ENCODE data around the gene HBM.
"Not testable (repeated sequence)": the region's sequence is repeated elsewhere in the genome, so short reads cannot be mapped to it uniquely, and the experiment has no call there.

HBM gene

DNA sequence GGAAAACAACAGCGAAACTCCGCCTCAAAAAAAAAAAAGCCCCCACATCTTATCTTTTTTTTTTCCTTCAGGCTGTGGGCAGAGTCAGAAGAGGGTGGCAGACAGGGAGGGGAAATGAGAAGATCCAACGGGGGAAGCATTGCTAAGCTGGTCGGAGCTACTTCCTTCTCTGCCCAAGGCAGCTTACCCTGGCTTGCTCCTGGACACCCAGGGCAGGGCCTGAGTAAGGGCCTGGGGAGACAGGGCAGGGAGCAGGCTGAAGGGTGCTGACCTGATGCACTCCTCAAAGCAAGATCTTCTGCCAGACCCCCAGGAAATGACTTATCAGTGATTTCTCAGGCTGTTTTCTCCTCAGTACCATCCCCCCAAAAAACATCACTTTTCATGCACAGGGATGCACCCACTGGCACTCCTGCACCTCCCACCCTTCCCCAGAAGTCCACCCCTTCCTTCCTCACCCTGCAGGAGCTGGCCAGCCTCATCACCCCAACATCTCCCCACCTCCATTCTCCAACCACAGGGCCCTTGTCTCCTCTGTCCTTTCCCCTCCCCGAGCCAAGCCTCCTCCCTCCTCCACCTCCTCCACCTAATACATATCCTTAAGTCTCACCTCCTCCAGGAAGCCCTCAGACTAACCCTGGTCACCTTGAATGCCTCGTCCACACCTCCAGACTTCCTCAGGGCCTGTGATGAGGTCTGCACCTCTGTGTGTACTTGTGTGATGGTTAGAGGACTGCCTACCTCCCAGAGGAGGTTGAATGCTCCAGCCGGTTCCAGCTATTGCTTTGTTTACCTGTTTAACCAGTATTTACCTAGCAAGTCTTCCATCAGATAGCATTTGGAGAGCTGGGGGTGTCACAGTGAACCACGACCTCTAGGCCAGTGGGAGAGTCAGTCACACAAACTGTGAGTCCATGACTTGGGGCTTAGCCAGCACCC, 9.5 kb downstream of the HBM start:
- H3K79me2 ChIP-seq (ENCODE audit: low read length) = no peaks in the 10 kb centered on the region
- H3K4me3 ChIP-seq (ENCODE audit: low read length) = no peak overlapping the region
- no peak overlapping the region for H3K4me2 ChIP-seq (ENCODE audit: low read length)
- H4K20me1 ChIP-seq (ENCODE audit: insufficient read depth, low read length) = no peaks in the 10 kb centered on the region
- no peaks in the 10 kb centered on the region for H3K36me3 ChIP-seq (replicated peaks; ENCODE audit: low read depth, low read length)
- H3K9ac ChIP-seq (ENCODE audit: low read length) = no peak overlapping the region
- no peaks in the 10 kb centered on the region for H3K4me1 ChIP-seq (ENCODE audit: low read length)
- H2AFZ ChIP-seq (ENCODE audit: low read depth, low read length) = no peak overlapping the region
- no peak overlapping the region for H3K27ac ChIP-seq (ENCODE audit: low read length)
- H3K9me3 ChIP-seq (ENCODE audit: insufficient read depth, low read length) = no peaks in the 10 kb centered on the region
- H3K27me3 ChIP-seq (ENCODE audit: low read depth, low read length) = no peaks in the 10 kb centered on the region
- TF ChIP-seq EZH2phosphoT487 (IDR thresholded peaks at IDR 0.05; ENCODE audit: low read depth) = no peak
- TF ChIP-seq, protein P1, sequence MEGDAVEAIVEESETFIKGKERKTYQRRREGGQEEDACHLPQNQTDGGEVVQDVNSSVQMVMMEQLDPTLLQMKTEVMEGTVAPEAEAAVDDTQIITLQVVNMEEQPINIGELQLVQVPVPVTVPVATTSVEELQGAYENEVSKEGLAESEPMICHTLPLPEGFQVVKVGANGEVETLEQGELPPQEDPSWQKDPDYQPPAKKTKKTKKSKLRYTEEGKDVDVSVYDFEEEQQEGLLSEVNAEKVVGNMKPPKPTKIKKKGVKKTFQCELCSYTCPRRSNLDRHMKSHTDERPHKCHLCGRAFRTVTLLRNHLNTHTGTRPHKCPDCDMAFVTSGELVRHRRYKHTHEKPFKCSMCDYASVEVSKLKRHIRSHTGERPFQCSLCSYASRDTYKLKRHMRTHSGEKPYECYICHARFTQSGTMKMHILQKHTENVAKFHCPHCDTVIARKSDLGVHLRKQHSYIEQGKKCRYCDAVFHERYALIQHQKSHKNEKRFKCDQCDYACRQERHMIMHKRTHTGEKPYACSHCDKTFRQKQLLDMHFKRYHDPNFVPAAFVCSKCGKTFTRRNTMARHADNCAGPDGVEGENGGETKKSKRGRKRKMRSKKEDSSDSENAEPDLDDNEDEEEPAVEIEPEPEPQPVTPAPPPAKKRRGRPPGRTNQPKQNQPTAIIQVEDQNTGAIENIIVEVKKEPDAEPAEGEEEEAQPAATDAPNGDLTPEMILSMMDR (IDR thresholded peaks at IDR 0.05; ENCODE audit: low read depth, low read length) = no peak

DNA sequence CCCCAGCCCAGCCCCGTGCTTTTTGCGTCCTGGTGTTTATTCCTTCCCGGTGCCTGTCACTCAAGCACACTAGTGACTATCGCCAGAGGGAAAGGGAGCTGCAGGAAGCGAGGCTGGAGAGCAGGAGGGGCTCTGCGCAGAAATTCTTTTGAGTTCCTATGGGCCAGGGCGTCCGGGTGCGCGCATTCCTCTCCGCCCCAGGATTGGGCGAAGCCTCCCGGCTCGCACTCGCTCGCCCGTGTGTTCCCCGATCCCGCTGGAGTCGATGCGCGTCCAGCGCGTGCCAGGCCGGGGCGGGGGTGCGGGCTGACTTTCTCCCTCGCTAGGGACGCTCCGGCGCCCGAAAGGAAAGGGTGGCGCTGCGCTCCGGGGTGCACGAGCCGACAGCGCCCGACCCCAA, 10.2 kb downstream of the HBM start:
- H3K9me3 ChIP-seq (ENCODE audit: insufficient read depth, low read length); H3K27me3 ChIP-seq (ENCODE audit: low read depth, low read length); H3K79me2 ChIP-seq (ENCODE audit: low read length); H2AFZ ChIP-seq (ENCODE audit: low read depth, low read length); H3K9ac ChIP-seq (ENCODE audit: low read length); H3K36me3 ChIP-seq (replicated peaks; ENCODE audit: low read depth, low read length); H3K4me2 ChIP-seq (ENCODE audit: low read length); H3K4me1 ChIP-seq (ENCODE audit: low read length); H4K20me1 ChIP-seq (ENCODE audit: insufficient read depth, low read length); H3K4me3 ChIP-seq (ENCODE audit: low read length); H3K27ac ChIP-seq (ENCODE audit: low read length): not testable (repeated sequence)

DNA sequence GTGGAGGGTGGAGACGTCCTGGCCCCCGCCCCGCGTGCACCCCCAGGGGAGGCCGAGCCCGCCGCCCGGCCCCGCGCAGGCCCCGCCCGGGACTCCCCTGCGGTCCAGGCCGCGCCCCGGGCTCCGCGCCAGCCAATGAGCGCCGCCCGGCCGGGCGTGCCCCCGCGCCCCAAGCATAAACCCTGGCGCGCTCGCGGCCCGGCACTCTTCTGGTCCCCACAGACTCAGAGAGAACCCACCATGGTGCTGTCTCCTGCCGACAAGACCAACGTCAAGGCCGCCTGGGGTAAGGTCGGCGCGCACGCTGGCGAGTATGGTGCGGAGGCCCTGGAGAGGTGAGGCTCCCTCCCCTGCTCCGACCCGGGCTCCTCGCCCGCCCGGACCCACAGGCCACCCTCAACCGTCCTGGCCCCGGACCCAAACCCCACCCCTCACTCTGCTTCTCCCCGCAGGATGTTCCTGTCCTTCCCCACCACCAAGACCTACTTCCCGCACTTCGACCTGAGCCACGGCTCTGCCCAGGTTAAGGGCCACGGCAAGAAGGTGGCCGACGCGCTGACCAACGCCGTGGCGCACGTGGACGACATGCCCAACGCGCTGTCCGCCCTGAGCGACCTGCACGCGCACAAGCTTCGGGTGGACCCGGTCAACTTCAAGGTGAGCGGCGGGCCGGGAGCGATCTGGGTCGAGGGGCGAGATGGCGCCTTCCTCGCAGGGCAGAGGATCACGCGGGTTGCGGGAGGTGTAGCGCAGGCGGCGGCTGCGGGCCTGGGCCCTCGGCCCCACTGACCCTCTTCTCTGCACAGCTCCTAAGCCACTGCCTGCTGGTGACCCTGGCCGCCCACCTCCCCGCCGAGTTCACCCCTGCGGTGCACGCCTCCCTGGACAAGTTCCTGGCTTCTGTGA, 11.0 kb downstream of the HBM start, which contains the start of gene HBA1:
TSS of gene HBA1 (plus strand) at position 204 of the 906 bp plus-strand sequence. CDS start at position 241, 37 bp downstream.
- H3K36me3 ChIP-seq (replicated peaks; ENCODE audit: low read depth, low read length); H3K4me2 ChIP-seq (ENCODE audit: low read length); H3K79me2 ChIP-seq (ENCODE audit: low read length); H2AFZ ChIP-seq (ENCODE audit: low read depth, low read length); H3K27me3 ChIP-seq (ENCODE audit: low read depth, low read length); H3K4me1 ChIP-seq (ENCODE audit: low read length); H3K9ac ChIP-seq (ENCODE audit: low read length); H3K27ac ChIP-seq (ENCODE audit: low read length); H4K20me1 ChIP-seq (ENCODE audit: insufficient read depth, low read length); H3K4me3 ChIP-seq (ENCODE audit: low read length); H3K9me3 ChIP-seq (ENCODE audit: insufficient read depth, low read length): not testable (repeated sequence)

DNA sequence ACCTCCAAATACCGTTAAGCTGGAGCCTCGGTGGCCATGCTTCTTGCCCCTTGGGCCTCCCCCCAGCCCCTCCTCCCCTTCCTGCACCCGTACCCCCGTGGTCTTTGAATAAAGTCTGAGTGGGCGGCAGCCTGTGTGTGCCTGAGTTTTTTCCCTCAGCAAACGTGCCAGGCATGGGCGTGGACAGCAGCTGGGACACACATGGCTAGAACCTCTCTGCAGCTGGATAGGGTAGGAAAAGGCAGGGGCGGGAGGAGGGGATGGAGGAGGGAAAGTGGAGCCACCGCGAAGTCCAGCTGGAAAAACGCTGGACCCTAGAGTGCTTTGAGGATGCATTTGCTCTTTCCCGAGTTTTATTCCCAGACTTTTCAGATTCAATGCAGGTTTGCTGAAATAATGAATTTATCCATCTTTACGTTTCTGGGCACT, 11.6 kb downstream of the HBM start:
- Histone ChIP-seq H2AFZ (ENCODE audit: low read depth, low read length) (no peak overlapping the region), H3K27me3 (ENCODE audit: low read depth, low read length) (no peaks in the 10 kb centered on the region), H3K4me3 (ENCODE audit: low read length) (no peak overlapping the region), H3K4me1 (ENCODE audit: low read length) (no peaks in the 10 kb centered on the region), H3K27ac (ENCODE audit: low read length) (no peak overlapping the region), H3K9me3 (ENCODE audit: insufficient read depth, low read length) (no peaks in the 10 kb centered on the region), H3K9ac (ENCODE audit: low read length) (no peak overlapping the region), H3K4me2 (ENCODE audit: low read length) (no peak overlapping the region), H3K79me2 (ENCODE audit: low read length) (no peaks in the 10 kb centered on the region), H3K36me3 (replicated peaks; ENCODE audit: low read depth, low read length) (peaks cover 11% of the 10 kb centered on the region), H4K20me1 (ENCODE audit: insufficient read depth, low read length) (no peaks in the 10 kb centered on the region)
- TF ChIP-seq, protein P1 (IDR thresholded peaks at IDR 0.05; ENCODE audit: low read depth, low read length) = no peak
- no peak for TF ChIP-seq EZH2phosphoT487 (IDR thresholded peaks at IDR 0.05; ENCODE audit: low read depth)

Measured in OCI-LY3 (cell line).